Measurements from ENCODE around the gene FAF1. TPM values are rescaled to one million over a fixed set of nuclear protein-coding genes. Genes with fewer than 3 reads are reported as not detected.
"Not testable (repeated sequence)": the region's sequence is repeated elsewhere in the genome, so short reads cannot be mapped to it uniquely, and the experiment has no call there.

Gene FAF1
- total RNA-seq, 1 donor from 2014 or later, result 58.8 TPM

GRCh38 chr1:50538476-50538875 is 421.6 kb downstream of the FAF1 start:
- Mint-ChIP-seq H3K36me3 (ENCODE audit: low read depth) (no peaks in the 10 kb centered on the region), H3K9me3 (no peaks in the 10 kb centered on the region), H3K27me3 (ENCODE audit: insufficient read depth) (no peaks in the 10 kb centered on the region), H3K4me3 (no peak overlapping the region), H3K4me1 (ENCODE audit: low read depth) (no peaks in the 10 kb centered on the region), H3K27ac (no peak overlapping the region)
- intact Hi-C loops (cut with micrococcal nuclease), result no loop called here
- no peak for DNase-seq (ENCODE audit: low spot score)

- Mint-ChIP-seq H3K27me3 (ENCODE audit: insufficient read depth) (no peaks in the 10 kb centered on the region), H3K27ac (no peak overlapping the region), H3K4me1 (ENCODE audit: low read depth) (no peaks in the 10 kb centered on the region), H3K9me3 (no peaks in the 10 kb centered on the region), H3K4me3 (no peak overlapping the region), H3K36me3 (ENCODE audit: low read depth) (peaks cover 5% of the 10 kb centered on the region)
- DNase-seq (ENCODE audit: low spot score), result no peak
- intact Hi-C loops (cut with micrococcal nuclease), result no loop called here
Observed at GRCh38 chr1:50531601-50532000, 428.5 kb downstream of the FAF1 start.

- Mint-ChIP-seq H3K4me3 (no peak overlapping the region), H3K27ac (no peak overlapping the region), H3K9me3 (no peaks in the 10 kb centered on the region), H3K4me1 (ENCODE audit: low read depth) (no peaks in the 10 kb centered on the region), H3K27me3 (ENCODE audit: insufficient read depth) (no peaks in the 10 kb centered on the region), H3K36me3 (ENCODE audit: low read depth) (peaks cover 5% of the 10 kb centered on the region)
- DNase-seq (ENCODE audit: low spot score), result no peak
- intact Hi-C loops (cut with micrococcal nuclease), result no loop called here
Observed at GRCh38 chr1:50531027-50531426, 429.0 kb downstream of the FAF1 start.

- Mint-ChIP-seq H3K27ac (no peak overlapping the region), H3K4me1 (ENCODE audit: low read depth) (no peaks in the 10 kb centered on the region)
Observed at GRCh38 chr1:50529510-50529909, 430.6 kb downstream of the FAF1 start.

GRCh38 chr1:50527987-50528320 is 432.1 kb downstream of the FAF1 start:
- H3K27ac Mint-ChIP-seq; H3K4me1 Mint-ChIP-seq (ENCODE audit: low read depth); intact Hi-C loops (cut with micrococcal nuclease); H3K4me3 Mint-ChIP-seq; H3K27me3 Mint-ChIP-seq (ENCODE audit: insufficient read depth); H3K9me3 Mint-ChIP-seq; DNase-seq (ENCODE audit: low spot score): not testable (repeated sequence)
- peaks cover 17% of the 10 kb centered on the region for H3K36me3 Mint-ChIP-seq (ENCODE audit: low read depth)

More at GRCh38 chr1:50529510-50529909, 430.6 kb downstream of the FAF1 start:
- no peak overlapping the region for H3K4me3 Mint-ChIP-seq
- peaks cover 11% of the 10 kb centered on the region for H3K36me3 Mint-ChIP-seq (ENCODE audit: low read depth)
- no peaks in the 10 kb centered on the region for H3K9me3 Mint-ChIP-seq
- intact Hi-C loops (cut with micrococcal nuclease), result no loop called here
- no peaks in the 10 kb centered on the region for H3K27me3 Mint-ChIP-seq (ENCODE audit: insufficient read depth)
- no peak for DNase-seq (ENCODE audit: low spot score)

- no peaks in the 10 kb centered on the region for H3K4me1 Mint-ChIP-seq (ENCODE audit: low read depth)
- H3K36me3 Mint-ChIP-seq (ENCODE audit: low read depth), result peaks cover 17% of the 10 kb centered on the region
- H3K27me3 Mint-ChIP-seq (ENCODE audit: insufficient read depth), result no peaks in the 10 kb centered on the region
- no peak for DNase-seq (ENCODE audit: low spot score)
- intact Hi-C loops (cut with micrococcal nuclease), result no loop called here
- H3K9me3 Mint-ChIP-seq, result peaks cover 4% of the 10 kb centered on the region
- no peak overlapping the region for H3K27ac Mint-ChIP-seq
- no peak overlapping the region for H3K4me3 Mint-ChIP-seq
Observed at GRCh38 chr1:50527249-50527986, 432.6 kb downstream of the FAF1 start.

- Mint-ChIP-seq H3K4me3 (no peak overlapping the region), H3K27me3 (ENCODE audit: insufficient read depth) (no peaks in the 10 kb centered on the region), H3K4me1 (ENCODE audit: low read depth) (no peaks in the 10 kb centered on the region), H3K36me3 (ENCODE audit: low read depth) (peaks cover 17% of the 10 kb centered on the region), H3K9me3 (peaks cover 4% of the 10 kb centered on the region), H3K27ac (no peak overlapping the region)
- intact Hi-C loops (cut with micrococcal nuclease), result no loop called here
- no peak for DNase-seq (ENCODE audit: low spot score)
Observed at GRCh38 chr1:50526431-50526830, 433.6 kb downstream of the FAF1 start.

- peaks cover 4% of the 10 kb centered on the region for H3K9me3 Mint-ChIP-seq
- H3K4me1 Mint-ChIP-seq (ENCODE audit: low read depth), result no peaks in the 10 kb centered on the region
- intact Hi-C loops (cut with micrococcal nuclease), result no loop called here
- H3K4me3 Mint-ChIP-seq, result no peak overlapping the region
- no peak for DNase-seq (ENCODE audit: low spot score)
- H3K27ac Mint-ChIP-seq, result no peak overlapping the region
- peaks cover 18% of the 10 kb centered on the region for H3K36me3 Mint-ChIP-seq (ENCODE audit: low read depth)
- H3K27me3 Mint-ChIP-seq (ENCODE audit: insufficient read depth), result no peaks in the 10 kb centered on the region
Observed at GRCh38 chr1:50523548-50523947, 436.5 kb downstream of the FAF1 start.

GRCh38 chr1:50522691-50523342 is 437.2 kb downstream of the FAF1 start:
- Mint-ChIP-seq H3K27ac (no peak overlapping the region), H3K4me3 (no peak overlapping the region), H3K4me1 (ENCODE audit: low read depth) (no peaks in the 10 kb centered on the region), H3K9me3 (peaks cover 4% of the 10 kb centered on the region), H3K27me3 (ENCODE audit: insufficient read depth) (no peaks in the 10 kb centered on the region), H3K36me3 (ENCODE audit: low read depth) (peaks cover 18% of the 10 kb centered on the region)
- DNase-seq (ENCODE audit: low spot score), result no peak
- intact Hi-C loops (cut with micrococcal nuclease), result no loop called here

GRCh38 chr1:50521703-50522102 is 438.4 kb downstream of the FAF1 start:
- H3K27ac Mint-ChIP-seq, result no peak overlapping the region
- peaks cover 13% of the 10 kb centered on the region for H3K36me3 Mint-ChIP-seq (ENCODE audit: low read depth)
- no peak for DNase-seq (ENCODE audit: low spot score)
- H3K4me1 Mint-ChIP-seq (ENCODE audit: low read depth), result no peaks in the 10 kb centered on the region
- intact Hi-C loops (cut with micrococcal nuclease), result no loop called here
- H3K9me3 Mint-ChIP-seq, result peaks cover 4% of the 10 kb centered on the region
- no peak overlapping the region for H3K4me3 Mint-ChIP-seq
- H3K27me3 Mint-ChIP-seq (ENCODE audit: insufficient read depth), result no peaks in the 10 kb centered on the region

GRCh38 chr1:50517488-50517887 is 442.6 kb downstream of the FAF1 start:
- Mint-ChIP-seq H3K4me3 (no peak overlapping the region), H3K27ac (no peak overlapping the region), H3K27me3 (ENCODE audit: insufficient read depth) (no peaks in the 10 kb centered on the region), H3K9me3 (no peaks in the 10 kb centered on the region), H3K36me3 (ENCODE audit: low read depth) (peaks cover 5% of the 10 kb centered on the region), H3K4me1 (ENCODE audit: low read depth) (no peaks in the 10 kb centered on the region)
- DNase-seq (ENCODE audit: low spot score), result no peak
- intact Hi-C loops (cut with micrococcal nuclease), result no loop called here

- intact Hi-C loops (cut with micrococcal nuclease), result no loop called here
- Mint-ChIP-seq H3K4me3 (no peak overlapping the region), H3K27me3 (ENCODE audit: insufficient read depth) (no peaks in the 10 kb centered on the region), H3K4me1 (ENCODE audit: low read depth) (no peaks in the 10 kb centered on the region), H3K9me3 (no peaks in the 10 kb centered on the region), H3K27ac (no peak overlapping the region), H3K36me3 (ENCODE audit: low read depth) (peaks cover 5% of the 10 kb centered on the region)
- no peak for DNase-seq (ENCODE audit: low spot score)
Observed at GRCh38 chr1:50516056-50516455, 444.0 kb downstream of the FAF1 start.

- Mint-ChIP-seq H3K27me3 (ENCODE audit: insufficient read depth) (no peaks in the 10 kb centered on the region), H3K9me3 (peaks cover 8% of the 10 kb centered on the region), H3K27ac (no peak overlapping the region), H3K4me3 (no peak overlapping the region), H3K36me3 (ENCODE audit: low read depth) (peaks cover 11% of the 10 kb centered on the region), H3K4me1 (ENCODE audit: low read depth) (no peaks in the 10 kb centered on the region)
- DNase-seq (ENCODE audit: low spot score), result no peak
- intact Hi-C loops (cut with micrococcal nuclease), result no loop called here
Observed at GRCh38 chr1:50508040-50508586, 452.0 kb downstream of the FAF1 start.
